ENCODE data around the gene AKT1. TPM values are rescaled to one million over a fixed set of nuclear protein-coding genes. Genes with fewer than 3 reads are reported as not detected.

AKT1 gene
- polyA plus RNA-seq, 4 donors, result 98.4 to 122 (median 99.0) TPM

DNA sequence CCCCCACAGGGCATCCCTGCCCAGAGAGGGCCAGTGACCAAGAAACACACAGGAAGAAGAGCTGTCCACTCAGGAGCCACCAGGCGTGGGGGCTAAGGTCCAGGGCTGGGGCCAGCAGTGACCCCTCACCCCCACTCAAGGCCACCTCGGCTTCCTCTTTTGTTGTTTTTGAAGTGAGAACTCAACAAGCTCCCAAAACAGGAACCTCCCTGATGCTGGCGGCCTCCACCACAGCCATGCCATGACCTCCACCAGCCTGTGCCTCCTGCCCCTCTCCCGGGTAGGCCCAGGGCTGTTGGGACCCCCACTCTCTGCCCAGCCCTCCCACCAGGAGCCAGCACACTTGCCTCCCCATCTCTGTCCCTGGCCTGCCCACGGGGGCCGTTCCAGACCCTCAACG, 7.8 kb downstream of the AKT1 start:
- no peak for DNase-seq (ENCODE audit: low read depth in 4 of 4, low spot score in 3 of 4)

- DNase-seq (ENCODE audit: low read depth in 4 of 4, low spot score in 3 of 4), result no peak
Observed at GRCh38 chr14:104786726-104787675, 8.5 kb downstream of the AKT1 start.

DNA sequence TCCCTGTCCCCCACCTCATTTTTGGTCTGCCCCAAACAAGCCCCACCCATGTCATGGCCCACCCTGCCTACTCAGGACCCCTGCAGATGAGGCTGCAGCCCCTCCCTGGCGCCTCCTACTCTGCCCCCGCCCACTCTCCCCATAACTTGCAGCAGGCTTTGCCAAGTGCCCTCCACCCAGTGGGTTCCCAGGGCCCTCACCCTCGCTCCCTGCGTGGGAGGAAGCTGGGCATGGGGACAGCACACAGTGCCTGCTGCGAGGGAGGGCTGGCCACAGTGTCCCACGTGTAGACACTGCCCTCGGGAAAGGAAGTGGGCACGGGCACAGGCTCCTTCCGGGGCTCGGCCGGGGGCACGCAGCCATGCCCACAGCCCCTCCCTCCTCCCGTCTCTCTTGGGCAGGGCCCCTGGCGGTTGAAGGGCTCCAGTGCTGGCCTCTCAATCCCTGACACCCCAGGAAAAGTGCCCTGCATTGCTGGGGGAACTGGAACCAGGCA, 9.4 kb downstream of the AKT1 start:
- DNase-seq (ENCODE audit: low read depth in 4 of 4, low spot score in 3 of 4), result no peak

- DNase-seq (ENCODE audit: low read depth in 4 of 4, low spot score in 3 of 4), result no peak
Observed at GRCh38 chr14:104785708-104786080, 9.9 kb downstream of the AKT1 start.

DNA sequence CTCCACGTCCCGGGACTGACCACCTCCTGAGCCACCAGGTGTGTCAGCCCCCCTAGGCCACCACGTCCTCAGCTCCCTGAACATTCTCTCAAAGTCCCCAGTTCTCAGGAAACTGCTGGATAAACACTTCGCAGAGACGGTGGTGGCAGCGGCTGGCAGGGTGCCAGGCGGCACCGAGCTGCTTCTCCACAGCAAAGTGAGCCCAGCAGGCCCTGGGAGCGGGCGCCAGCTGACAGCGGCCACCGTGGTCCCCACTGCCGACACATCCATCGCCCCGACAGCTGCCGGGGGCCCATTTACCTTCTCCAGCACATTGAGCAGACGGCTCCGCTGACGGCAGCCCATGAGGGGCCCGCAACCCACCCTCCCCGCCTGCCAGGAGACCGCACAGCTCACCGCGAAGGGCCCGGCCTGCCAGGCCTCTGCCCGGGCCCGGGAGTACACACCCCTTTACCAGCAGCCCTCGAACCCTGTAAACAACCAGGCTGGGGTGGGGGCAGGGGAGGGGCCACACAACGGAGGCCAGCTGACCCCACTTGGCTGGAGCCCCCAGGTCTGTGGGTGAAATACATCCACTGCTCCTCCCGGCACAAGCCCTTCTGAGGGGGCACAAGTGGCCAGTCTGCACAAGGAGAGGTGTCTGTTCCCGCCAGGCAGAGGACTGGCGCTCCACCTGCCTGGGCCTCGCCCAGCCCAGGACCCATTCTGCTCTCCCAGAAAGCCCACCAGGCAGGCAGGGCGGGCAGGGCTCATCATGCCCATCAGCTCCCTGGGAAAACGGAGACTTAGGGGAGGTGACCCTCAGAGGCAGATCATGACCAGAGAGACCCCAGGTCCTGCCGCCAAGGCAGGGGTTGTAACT, 10.5 kb downstream of the AKT1 start:
- no peak for DNase-seq (ENCODE audit: low read depth in 4 of 4, low spot score in 3 of 4)

- no peak for DNase-seq (ENCODE audit: low read depth in 4 of 4, low spot score in 3 of 4)
Observed at GRCh38 chr14:104784218-104784568, 11.4 kb downstream of the AKT1 start.

DNA sequence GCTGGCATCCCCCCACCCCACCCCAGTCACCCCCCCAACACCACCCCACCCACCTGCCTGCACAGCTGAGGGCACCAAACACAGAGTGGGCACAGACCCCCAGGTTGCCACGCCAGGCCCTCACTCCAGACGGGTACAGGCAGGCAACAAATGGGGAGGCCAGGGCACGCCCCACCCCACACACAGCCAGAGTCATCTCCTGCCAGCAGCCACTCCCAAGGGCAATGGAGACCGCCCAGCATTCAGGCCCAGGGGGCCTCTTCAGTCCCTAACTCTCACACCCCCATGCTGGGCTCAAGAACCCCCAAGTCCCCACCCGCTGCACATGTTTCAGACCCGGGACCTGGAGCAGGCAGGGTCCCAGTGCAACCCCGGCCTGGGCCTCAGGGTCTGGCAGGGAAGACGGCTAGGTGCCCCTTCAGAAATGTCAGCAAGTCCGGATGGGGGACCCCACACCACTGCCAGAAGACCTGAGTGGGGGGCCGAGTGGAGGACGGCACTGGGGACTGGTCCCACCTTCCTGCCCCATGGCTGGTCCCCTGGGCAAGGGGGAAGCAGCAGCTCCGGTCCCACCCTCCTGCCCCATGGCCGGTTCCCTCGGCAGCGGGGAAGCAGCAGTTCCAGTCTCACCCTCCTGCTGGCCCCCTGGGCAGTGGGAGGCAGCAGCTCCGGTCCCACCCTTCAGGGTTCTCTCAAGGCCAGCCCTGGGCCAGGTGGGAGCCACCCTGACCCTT, 11.9 kb downstream of the AKT1 start:
- no peak for DNase-seq (ENCODE audit: low read depth in 4 of 4, low spot score in 3 of 4)

DNA sequence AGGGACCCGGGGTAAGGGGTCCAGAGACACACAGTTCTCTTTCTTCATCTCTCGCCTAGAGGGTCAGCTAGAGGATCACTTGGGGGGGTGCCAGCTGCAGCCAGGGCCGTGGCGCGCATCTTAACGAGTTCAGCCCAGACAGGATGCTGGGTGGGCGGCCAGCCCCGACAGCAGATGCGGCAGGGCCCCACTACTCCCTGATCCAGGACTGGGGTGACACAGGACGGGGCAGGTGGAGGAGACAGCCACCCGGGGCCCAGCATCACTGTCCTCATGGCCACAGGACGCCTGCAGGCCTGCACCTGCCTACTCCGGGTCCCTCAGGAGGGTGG, 12.8 kb downstream of the AKT1 start:
- DNase-seq (ENCODE audit: low read depth in 4 of 4, low spot score in 3 of 4), result no peak

DNA sequence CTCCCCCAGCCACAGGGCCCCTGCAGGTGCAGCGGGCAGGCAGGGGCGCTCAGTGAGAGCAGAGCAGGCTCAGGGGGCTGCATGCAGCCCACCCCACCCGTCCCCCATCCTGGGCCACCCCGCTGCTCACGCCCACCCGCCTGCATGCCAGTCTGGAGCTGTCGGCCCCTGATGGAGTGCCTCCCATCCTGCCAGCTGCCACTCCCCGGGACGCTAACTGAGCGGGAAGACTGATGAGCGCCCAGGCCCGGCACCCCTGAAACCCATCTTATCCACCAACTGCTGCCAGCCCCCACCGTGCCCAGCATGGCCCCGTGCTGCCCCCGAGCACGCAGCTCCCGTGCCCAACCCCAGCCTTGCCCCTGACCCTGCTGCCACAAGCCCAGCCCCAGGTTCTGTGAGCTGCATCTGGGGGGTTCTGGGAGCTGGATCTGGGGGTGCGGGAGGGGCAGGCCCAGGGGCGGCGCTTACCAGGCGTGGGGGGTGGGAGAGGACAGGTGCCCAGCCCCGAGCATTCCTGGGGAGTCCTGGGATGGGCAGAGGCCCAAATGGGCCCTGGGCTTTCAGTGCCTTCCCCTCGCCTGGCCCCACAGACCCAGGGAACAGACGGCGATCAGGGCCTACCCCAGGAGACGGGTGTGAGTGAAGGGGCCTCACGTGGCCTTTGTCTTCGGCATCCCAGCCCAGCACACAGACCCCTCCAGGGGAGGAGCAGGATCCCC, 13.3 kb downstream of the AKT1 start:
- no peak for DNase-seq (ENCODE audit: low read depth in 4 of 4, low spot score in 3 of 4)

GRCh38 chr14:104781271-104782077, 14.1 kb downstream of the AKT1 start:
- no peak for DNase-seq (ENCODE audit: low read depth in 4 of 4, low spot score in 3 of 4)

- no peak for DNase-seq (ENCODE audit: low read depth in 4 of 4, low spot score in 3 of 4)
Observed at GRCh38 chr14:104780513-104781030, 15.0 kb downstream of the AKT1 start.

DNA sequence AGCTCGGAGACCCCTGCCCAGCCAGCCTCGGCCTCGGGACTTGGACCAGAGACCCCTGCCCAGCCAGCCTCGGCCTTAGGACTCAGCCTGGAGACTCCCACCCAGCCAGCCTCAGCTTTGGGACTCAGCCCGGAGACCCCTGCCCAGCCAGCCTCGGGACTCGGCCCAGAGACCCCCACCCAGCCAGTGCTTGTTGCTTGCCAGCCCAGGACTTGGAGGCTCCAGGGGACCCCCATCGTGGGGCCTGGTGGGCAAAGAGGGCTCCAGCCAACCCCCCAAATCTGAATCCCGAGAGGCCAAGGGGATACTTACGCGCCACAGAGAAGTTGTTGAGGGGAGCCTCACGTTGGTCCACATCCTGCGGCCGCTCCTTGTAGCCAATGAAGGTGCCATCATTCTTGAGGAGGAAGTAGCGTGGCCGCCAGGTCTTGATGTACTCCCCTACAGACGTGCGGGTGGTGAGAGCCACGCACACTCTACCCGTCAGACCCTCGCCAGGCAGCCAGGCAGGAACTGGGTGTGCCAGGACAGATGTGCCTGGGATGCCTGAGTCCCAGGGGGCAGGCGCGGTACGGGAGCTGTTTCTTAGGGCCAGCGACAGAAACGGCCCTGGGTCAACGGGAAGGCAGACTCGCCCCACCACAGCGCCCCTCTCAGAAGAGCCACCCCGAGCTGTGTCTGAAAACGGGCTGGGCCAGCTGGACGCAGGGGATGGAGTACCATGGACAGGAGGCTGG, 15.6 kb downstream of the AKT1 start:
- DNase-seq (ENCODE audit: low read depth in 4 of 4, low spot score in 3 of 4), result no peak

GRCh38 chr14:104778694-104779331, 16.7 kb downstream of the AKT1 start:
- no peak for DNase-seq (ENCODE audit: low read depth in 4 of 4, low spot score in 3 of 4)

DNA sequence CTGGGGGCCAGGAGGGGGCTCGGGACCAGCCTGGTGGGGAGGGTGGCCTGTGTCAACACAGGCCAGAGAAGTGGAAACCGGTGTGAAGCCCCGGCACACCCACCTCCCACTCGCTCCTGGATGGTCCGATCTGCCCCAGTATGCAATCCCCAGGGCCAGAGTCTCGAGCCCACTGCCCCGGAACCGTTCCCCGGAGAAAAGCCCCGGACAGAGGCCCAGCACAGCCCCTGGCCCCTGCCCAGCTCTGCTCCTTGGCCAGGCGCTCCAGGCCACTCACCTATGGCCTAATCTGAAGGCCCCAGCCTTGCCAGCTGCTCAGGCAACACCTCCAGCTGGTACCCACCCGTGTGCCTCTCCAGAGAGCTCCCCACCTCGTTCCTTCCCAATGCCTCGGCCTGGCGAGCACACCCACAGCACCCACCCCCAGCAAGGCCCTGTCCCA, 17.7 kb downstream of the AKT1 start:
- DNase-seq (ENCODE audit: low read depth in 4 of 4, low spot score in 3 of 4), result no peak

DNA sequence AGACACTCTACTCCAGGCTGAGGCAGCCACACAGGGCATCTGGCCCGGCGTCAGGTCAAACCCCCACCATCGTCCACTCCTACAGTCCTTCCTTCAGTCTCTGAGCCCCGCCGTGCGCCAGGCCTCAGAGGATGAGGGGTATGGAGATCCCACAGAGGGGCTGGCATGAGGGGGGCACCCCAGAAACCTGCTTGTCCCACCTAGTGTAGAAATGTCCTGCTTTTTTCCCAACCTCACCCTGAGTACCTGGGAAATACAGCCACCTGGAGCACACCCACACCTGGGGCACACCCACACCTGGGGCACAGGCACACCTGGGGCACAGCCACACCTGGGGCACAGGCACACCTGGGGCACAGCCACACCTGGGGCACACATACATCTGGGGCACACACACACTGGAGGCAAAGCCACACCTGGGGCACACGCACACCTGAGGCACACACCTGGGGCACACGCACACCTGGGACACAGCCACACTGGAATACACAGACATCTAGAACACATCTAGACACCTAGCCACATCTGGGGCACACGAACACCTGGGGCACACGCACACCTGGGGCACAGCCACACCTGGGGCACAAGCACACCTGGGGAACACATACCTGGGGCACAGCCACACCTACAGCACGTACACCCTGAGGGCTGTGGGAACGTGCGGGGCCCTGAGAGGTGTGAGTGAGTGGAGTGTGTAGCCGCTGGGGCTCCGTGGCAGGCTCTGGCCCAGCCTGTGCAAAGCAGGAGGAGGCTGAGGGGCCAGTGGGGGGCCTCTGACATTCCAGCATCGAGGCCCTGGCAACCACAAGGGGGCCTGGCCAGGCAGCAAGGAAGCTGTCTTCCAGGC, 18.4 kb downstream of the AKT1 start:
- no peak for DNase-seq (ENCODE audit: low read depth in 4 of 4, low spot score in 3 of 4)

DNA sequence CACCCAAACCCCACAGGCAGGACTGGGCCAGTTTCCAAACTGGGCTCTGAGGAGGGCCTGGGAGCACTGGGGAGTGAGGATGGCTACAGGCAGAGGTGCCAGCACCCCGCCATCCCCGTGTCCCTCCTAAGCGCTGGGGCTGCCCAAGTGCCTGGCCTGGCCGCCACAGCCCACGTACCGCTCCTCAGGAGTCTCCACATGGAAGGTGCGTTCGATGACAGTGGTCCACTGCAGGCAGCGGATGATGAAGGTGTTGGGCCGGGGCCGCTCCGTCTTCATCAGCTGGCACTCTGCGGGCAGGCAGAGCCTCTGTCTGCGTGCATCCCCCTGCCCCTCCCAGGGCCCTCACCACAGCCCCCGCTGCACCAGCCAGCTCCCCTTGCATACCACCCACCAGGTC, 19.1 kb downstream of the AKT1 start:
- DNase-seq (ENCODE audit: low read depth in 4 of 4, low spot score in 3 of 4), result no peak

DNA sequence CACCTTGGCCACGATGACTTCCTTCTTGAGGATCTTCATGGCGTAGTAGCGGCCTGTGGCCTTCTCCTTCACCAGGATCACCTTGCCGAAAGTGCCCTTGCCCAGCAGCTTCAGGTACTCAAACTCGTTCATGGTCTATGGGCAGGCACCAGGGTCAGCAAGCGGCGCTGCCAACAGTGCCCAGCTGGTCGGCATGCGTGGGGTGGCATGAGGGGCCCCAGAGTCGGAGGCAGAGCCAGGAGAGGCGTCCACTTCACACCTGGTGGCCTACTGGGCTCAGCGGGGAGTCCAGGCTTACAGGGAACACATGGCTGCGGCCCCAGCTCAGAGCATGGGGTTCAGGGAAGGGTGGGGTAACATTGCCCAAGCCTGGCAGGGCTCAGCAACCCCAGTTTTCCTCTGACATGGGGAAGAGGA, 20.5 kb downstream of the AKT1 start:
- no peak for DNase-seq (ENCODE audit: low read depth in 4 of 4, low spot score in 3 of 4)
